Keratinocyte (primary cell): Measurements from ENCODE around the gene ADRA2C. TPM values are rescaled to one million over a fixed set of nuclear protein-coding genes. Genes with fewer than 3 reads are reported as not detected.

ENCODE experiments used
- DNase-seq: peaks from one replicate; pipeline ENCODE4 v3.0.0-alpha.2; 2011; ENCODE audit warnings: low read depth, missing footprints, low spot score
- FAIRE-seq: peaks from 2 replicates; lab custom pipeline; 2011; peaks lifted over from hg19 to GRCh38; lab: Jason Lieb, UNC
- H2AFZ ChIP-seq: 2 replicates; pipeline ENCODE4 v1.6.0; 2012; ENCODE audit warnings: low read length, control low read depth, inconsistent platforms; ENCODE audit not compliant: control insufficient read depth
- H3K27ac ChIP-seq: 2 replicates; pipeline ENCODE4 v1.5.1; 2011; ENCODE audit warnings: low read length; ENCODE audit not compliant: control insufficient read depth, insufficient read depth
- H3K27me3 ChIP-seq: 3 replicates; pipeline ENCODE4 v1.6.0; 2011; ENCODE audit warnings: low read length; ENCODE audit not compliant: control insufficient read depth, insufficient read depth; ENCODE audit errors: extremely low read depth
- H3K36me3 ChIP-seq, 2 experiments: 2 replicates in 1 of 2; 3 replicates in 1 of 2; pipeline ENCODE4 v1.5.1; 2011; ENCODE audit warnings: low read length in 2 of 2, mild to moderate bottlenecking in 1 of 2; ENCODE audit not compliant: control insufficient read depth in 2 of 2, insufficient read depth in 2 of 2; ENCODE audit errors: extremely low read depth in 1 of 2
- H3K4me1 ChIP-seq: 3 replicates; pipeline ENCODE4 v1.5.1; 2011; ENCODE audit warnings: low read length; ENCODE audit not compliant: control insufficient read depth, insufficient read depth; ENCODE audit errors: extremely low read depth
- H3K4me2 ChIP-seq: 3 replicates; pipeline ENCODE4 v1.6.0; 2011; ENCODE audit warnings: low read depth, low read length; ENCODE audit not compliant: control insufficient read depth, insufficient read depth; ENCODE audit errors: extremely low read depth
- H3K4me3 ChIP-seq, 3 experiments: fragments of 200-600 bp in 1 of 3; sonication (generic) in 1 of 3; 2 replicates in 2 of 3; 3 replicates in 1 of 3; pipeline ENCODE4 v1.5.1; 2011 to 2016; ENCODE audit warnings: low read length in 3 of 3, mild to moderate bottlenecking in 3 of 3, control low read depth in 2 of 3, inconsistent platforms in 1 of 3, low read depth in 1 of 3, mixed read lengths in 1 of 3, mixed run types in 1 of 3, moderate library complexity in 1 of 3; ENCODE audit not compliant: control insufficient read depth in 2 of 3, insufficient read depth in 2 of 3; ENCODE audit errors: extremely low read depth in 1 of 3
- H3K79me2 ChIP-seq: 2 replicates; pipeline ENCODE4 v1.6.0; 2012; ENCODE audit warnings: low read length; ENCODE audit not compliant: control insufficient read depth, insufficient read depth
- H3K9ac ChIP-seq: 3 replicates; pipeline ENCODE4 v1.6.0; 2011; ENCODE audit warnings: low read length; ENCODE audit not compliant: control insufficient read depth, insufficient read depth; ENCODE audit errors: extremely low read depth
- H3K9me1 ChIP-seq: 3 replicates; pipeline ENCODE4 v1.6.0; 2011; ENCODE audit warnings: low read length; ENCODE audit not compliant: control insufficient read depth, insufficient read depth; ENCODE audit errors: extremely low read depth
- H3K9me3 ChIP-seq: 2 replicates; pipeline ENCODE4 v1.5.1; 2012; ENCODE audit warnings: low read depth, low read length; ENCODE audit not compliant: control insufficient read depth
- H4K20me1 ChIP-seq: 3 replicates; pipeline ENCODE4 v1.6.0; 2011; ENCODE audit warnings: low read length; ENCODE audit not compliant: control insufficient read depth, insufficient read depth; ENCODE audit errors: extremely low read depth
- CTCF ChIP-seq, 3 experiments: IDR thresholded peaks in 1 of 3; conservative IDR thresholded peaks in 1 of 3; optimal IDR thresholded peaks in 1 of 3; 2 replicates in 2 of 3; 3 replicates in 1 of 3; pipeline versions ENCODE3 to v1.5.1; 2011; ENCODE audit warnings: low read length in 3 of 3, mild to moderate bottlenecking in 3 of 3, moderate library complexity in 2 of 3, control low read depth in 1 of 3, inconsistent platforms in 1 of 3; ENCODE audit not compliant: insufficient read depth in 2 of 3; ENCODE audit errors: extremely low read depth in 1 of 3
- EZH2 ChIP-seq: IDR thresholded peaks from one replicate; pipeline ENCODE4 v1.6.1; 2012; ENCODE audit warnings: inconsistent platforms, mild to moderate bottlenecking, low read length, moderate library complexity
- dilution Hi-C: fragments of 300-500 bp; cut with MboI; formaldehyde crosslinking; loops from one replicate; pipeline ENCODE4 v1.7.0; 2020; ENCODE audit warnings: low sequenced_read_pairs; ENCODE audit not compliant: extremely low pct_ligation_motif_present
- polyA plus RNA-seq, 5 experiments: library from polyadenylated mRNA; depleted of rRNA in 3 of 5; stranded (reverse) in 3 of 5; stranded (forward) in 1 of 5; unstranded in 1 of 5; fragments of >200 nt; gene quantifications; 1 replicate in 1 of 5; 2 replicates in 3 of 5; 3 replicates in 1 of 5; pipeline versions ENCODE4 v1.2.1 to v1.2.3, GENCODE V29; 2011 to 2012; ENCODE audit warnings: missing spikeins in 2 of 5, low read depth in 1 of 5, low replicate concordance in 1 of 5

The ADRA2C gene
- polyA plus RNA-seq, 1 donor (not counting 4 experiments of a cell fraction or from before 2014, with no cell fraction given) = 0.05 TPM

GRCh38 chr4:3789587-3789986 is 23.4 kb downstream of the ADRA2C start:
- FAIRE-seq = no peak

GRCh38 chr4:3790006-3790561 is 23.9 kb downstream of the ADRA2C start:
- H3K36me3 ChIP-seq = no peaks in the 10 kb centered on the region
- H3K4me1 ChIP-seq = no peaks in the 10 kb centered on the region
- no peaks in the 10 kb centered on the region for H3K9me1 ChIP-seq
- no peak for FAIRE-seq
- DNase-seq = no peak
- no peak overlapping the region for H3K4me3 ChIP-seq
- no peak overlapping the region for H2AFZ ChIP-seq
- no peak overlapping the region for H3K9ac ChIP-seq
- no peak overlapping the region for H3K27ac ChIP-seq
- TF ChIP-seq CTCF (optimal IDR thresholded peaks at IDR 0.05 in 1 of 3, IDR thresholded peaks at IDR 0.05 in 1 of 3, conservative IDR thresholded peaks at IDR 0.05 in 1 of 3; ENCODE audit: extremely low read depth in 1 of 3, insufficient read depth in 2 of 3, low read length in 3 of 3) (no peak), EZH2 (no peak)
- H3K27me3 ChIP-seq = no peaks in the 10 kb centered on the region
- no peaks in the 10 kb centered on the region for H4K20me1 ChIP-seq
- H3K79me2 ChIP-seq = no peaks in the 10 kb centered on the region
- dilution Hi-C loops = loop anchor here (10.0 kb wide), 1 partner anchor 55 kb away; no protein-coding TSS in a partner anchor
- no peak overlapping the region for H3K4me2 ChIP-seq
- no peaks in the 10 kb centered on the region for H3K9me3 ChIP-seq

More at GRCh38 chr4:3789587-3789986, 23.4 kb downstream of the ADRA2C start:
- H3K4me2 ChIP-seq = no peak overlapping the region
- H3K79me2 ChIP-seq = no peaks in the 10 kb centered on the region
- no peaks in the 10 kb centered on the region for H3K9me1 ChIP-seq
- no peaks in the 10 kb centered on the region for H3K36me3 ChIP-seq
- no peak overlapping the region for H3K4me3 ChIP-seq
- H3K9me3 ChIP-seq = no peaks in the 10 kb centered on the region
- TF ChIP-seq CTCF (optimal IDR thresholded peaks at IDR 0.05 in 1 of 3, IDR thresholded peaks at IDR 0.05 in 1 of 3, conservative IDR thresholded peaks at IDR 0.05 in 1 of 3; ENCODE audit: extremely low read depth in 1 of 3, insufficient read depth in 2 of 3, low read length in 3 of 3) (no peak), EZH2 (no peak)
- H2AFZ ChIP-seq = no peak overlapping the region
- dilution Hi-C loops = no loop called here
- no peak overlapping the region for H3K27ac ChIP-seq
- no peaks in the 10 kb centered on the region for H4K20me1 ChIP-seq
- H3K4me1 ChIP-seq = no peaks in the 10 kb centered on the region
- DNase-seq = no peak
- no peak overlapping the region for H3K9ac ChIP-seq
- H3K27me3 ChIP-seq = no peaks in the 10 kb centered on the region
